T-helper 2 cell treated with Interferon-gamma antibody and Interleukin-4, amounts not matched to agents 100 ng/mL and 5 ng/mL, for 36 hours (primary cell): Measurements from ENCODE around the gene KRTAP10-3. TPM values are rescaled to one million over a fixed set of nuclear protein-coding genes. Genes with fewer than 3 reads are reported as not detected.

Experiments
- intact Hi-C: fragments of 100-400 bp; cut with micrococcal nuclease; formaldehyde crosslinking; loops from one replicate; pipeline ENCODE4 v1.15.1; 2023
- total RNA-seq: library from RNA; stranded (reverse); gene quantifications from 2 replicates; pipeline ENCODE4 v1.2.3, GENCODE V29; 2022

KRTAP10-3 gene
- total RNA-seq, 1 donor from 2014 or later = not detected

DNA sequence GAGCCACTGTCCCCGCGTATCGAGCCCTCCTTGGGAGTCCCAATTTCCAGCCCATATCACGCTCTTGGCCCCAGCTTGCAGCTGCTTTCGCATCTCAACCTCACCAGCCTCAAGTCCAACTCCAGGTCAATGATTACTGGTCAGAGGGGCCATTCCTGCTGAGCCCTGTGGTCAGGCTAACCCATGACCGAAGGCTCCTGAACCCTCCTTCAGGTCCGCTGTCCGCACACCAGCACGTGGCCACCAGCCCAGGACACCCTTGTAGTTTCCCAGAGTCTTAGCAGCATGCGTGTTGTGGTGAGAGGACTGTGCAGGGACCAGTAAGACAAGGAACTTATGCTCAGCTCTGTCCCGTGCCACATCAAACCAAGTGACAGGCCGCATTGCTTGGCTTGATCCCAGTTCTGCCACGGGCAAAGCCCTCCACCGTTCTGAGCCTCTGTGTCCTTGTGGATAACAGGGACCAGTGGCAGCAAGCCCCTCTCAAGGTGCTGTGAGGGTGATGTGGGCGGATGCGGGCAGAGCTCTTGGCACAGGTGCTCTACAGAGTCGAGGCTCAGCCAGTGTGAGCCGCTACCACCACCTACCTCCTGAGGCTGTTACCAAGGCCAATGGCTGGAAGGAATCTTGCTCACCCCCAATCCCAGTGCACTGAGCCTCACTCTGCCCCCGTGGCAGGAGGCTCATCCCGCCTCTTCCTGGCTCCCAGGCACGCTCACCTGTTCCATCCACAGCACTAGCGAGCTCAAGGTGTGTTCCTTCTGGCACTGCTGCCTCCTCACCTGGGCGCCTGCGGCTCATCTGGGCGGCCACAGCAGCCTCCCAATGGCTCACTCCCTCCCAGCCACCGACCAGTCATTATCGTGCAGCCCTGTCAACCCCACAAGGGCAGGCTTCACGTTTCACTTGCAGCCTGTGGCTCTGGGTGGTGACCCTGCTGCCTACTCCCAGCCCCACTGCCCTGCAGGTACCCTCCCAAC is 39.0 kb downstream of the KRTAP10-3 start:
- intact Hi-C loops = no loop called here

DNA sequence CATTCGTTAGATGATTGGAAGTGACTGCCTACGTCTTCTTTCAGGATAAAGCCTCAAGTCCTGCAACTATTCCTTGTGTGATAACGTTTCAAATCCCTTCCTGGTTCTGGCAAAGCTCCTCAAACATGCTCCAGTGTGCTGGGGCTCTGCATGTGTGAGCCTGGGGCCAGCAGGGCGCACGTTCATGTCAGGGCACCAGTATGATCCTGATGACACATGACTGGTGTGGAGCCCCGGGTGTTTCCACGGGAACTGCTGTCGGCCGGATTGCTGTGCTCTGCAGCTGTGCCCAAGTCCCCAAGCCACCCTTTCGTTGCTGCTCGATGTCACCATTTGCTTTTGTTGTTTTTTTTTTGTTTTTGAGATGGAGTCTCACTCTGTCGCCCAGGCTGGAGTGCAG is 39.9 kb downstream of the KRTAP10-3 start:
- intact Hi-C loops = no loop called here

DNA sequence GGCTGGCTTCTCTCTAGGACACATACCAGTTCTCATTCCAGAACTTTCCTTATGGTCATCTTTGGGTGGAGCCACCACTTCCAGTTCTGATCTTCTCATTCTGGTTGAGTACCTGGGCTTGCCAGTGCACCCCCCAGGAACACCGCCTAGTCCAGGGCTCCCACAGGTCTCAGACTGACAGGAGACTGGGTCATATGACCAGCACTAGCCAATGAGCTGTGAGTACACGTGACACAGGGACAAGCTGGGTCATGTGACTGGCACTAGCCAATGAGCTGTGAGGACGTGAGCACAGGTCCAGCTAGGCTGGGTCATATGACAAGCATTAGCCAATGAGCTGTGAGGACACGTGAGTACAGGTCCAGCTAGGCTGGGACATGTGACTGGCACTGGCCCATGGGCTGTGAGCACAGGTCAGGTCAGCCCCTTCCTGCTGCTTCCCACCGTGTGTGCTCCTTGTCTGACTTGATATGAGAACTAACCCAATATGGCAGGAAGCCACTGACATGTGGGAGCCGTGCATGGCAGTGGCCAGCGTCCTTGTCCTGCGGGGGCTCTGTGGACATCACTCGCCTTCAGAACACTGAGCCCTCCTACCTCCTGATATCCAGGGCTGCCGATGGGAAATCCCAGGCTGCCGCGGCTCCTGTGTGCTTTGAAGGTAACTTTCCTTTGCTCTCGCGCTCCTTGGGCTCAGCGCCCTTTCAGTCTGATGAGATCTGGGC is 41.3 kb downstream of the KRTAP10-3 start:
- intact Hi-C loops = no loop called here

DNA sequence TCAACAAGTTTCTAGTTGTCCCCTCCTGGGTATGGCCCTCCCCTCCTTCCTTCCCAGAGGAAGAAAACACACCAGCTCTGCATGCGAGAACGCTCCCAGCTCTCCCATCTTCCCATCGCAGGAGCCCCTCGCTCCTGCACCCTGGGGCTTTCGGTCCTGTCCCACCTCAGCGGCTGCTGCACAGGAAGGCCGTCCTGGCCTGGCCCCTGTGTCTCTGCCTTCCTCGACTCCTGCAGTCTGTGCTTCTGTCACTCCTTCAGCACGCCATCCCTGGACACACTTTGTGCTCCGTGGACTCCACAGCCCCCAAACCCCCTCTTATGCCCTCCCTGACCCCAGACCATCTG is 41.8 kb downstream of the KRTAP10-3 start:
- intact Hi-C loops = no loop called here

DNA sequence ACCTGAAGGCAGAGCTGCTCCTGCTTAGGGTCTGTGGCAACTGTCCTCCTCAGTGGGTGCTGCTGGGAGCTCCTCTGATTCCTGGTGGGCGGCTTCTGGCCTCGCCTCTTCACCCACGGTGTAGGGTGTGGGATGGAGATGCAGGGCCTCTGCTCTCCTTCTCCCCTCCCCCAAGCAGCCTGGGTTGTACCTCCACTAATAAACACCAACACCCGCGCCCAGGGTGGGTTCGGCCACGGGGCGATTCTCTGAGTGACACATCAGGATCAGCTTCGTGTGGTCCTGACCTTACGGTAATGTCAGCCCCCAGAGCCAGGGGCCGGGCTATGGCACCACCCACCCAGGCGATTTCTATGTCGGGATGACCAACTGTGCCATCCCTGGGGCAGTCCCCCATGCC is 42.3 kb downstream of the KRTAP10-3 start:
- intact Hi-C loops = no loop called here

DNA sequence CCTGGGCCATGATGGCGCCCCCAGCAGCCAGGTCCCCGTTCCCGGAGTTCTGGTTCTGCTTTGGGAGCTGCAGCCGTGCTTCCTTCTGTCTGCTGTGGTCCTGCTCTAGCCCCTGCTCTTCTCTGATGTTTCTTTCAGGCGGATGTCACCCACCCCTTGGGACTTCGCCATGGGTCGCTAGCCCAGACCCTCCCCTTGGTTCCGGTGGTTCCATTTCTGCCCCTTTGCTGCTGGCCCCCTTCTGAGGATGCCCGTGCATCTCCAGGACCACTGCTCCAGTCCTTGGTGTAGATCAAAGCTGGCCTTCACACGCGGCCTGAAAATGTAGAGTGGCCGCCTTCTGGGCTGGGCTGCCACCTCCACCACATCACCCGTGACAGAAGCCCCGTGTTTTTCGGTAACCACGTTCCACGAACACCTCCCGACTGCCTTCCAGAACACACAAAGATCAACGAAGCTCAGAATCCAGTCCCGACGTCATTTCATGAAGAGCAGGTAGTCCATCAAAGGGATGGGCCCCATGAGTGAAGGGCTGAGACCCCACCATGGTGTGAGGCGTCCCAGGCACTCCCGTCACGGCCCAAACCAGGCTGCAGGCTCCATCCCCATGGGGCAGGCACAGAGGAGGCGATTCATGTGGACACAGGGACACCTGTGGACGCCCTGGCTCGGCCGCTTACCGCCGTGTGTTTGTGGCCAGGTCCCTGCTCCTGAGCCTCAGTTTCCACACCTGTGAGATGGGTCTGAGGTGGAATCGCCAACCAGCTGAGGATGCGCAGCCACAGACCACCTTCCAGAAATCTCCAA is 43.0 kb downstream of the KRTAP10-3 start:
- intact Hi-C loops = no loop called here

DNA sequence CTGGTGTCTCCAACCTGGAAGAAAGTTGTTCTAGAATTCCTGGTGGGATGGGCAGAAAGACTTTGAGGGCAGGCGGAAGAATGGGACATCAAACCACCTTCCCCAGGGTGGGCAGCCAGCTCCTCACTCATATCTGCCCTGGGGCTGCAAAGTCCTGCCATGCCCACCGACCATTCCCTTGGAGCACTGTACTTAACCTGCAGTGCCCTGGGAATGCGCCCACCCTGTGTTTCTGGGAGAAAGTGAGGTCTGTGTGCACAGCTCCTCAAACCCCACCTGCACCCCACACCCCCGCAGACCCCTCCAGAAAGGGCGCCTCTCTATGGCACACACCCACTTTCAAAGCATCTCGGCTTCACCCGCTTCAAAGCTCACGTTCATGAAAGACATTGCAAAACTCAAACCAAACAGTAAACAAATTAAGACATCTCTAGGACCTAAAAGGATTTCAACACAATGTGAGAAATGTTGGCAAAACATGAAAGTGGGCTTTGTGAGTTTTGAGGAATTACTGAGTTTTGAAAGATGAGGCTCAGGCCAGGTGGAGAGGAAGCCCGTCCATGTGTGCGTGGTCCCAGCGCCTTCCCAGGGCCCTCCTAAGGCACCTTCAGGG is 43.7 kb downstream of the KRTAP10-3 start:
- intact Hi-C loops = no loop called here

DNA sequence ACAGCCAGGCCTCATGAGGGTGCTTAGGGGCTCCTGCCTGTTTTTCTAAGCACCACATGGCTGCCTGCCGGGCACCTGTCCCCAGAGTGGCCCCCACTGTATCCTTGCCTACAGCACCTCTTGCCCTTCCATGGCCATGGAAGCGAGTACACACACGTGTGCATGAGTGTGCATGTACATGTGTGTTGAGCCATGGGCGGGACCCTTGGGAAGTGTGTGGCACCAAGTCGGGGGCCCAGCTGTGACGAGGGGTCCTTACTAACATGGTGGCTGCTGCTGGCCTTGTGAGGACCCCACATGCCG is 44.4 kb downstream of the KRTAP10-3 start:
- intact Hi-C loops = no loop called here

DNA sequence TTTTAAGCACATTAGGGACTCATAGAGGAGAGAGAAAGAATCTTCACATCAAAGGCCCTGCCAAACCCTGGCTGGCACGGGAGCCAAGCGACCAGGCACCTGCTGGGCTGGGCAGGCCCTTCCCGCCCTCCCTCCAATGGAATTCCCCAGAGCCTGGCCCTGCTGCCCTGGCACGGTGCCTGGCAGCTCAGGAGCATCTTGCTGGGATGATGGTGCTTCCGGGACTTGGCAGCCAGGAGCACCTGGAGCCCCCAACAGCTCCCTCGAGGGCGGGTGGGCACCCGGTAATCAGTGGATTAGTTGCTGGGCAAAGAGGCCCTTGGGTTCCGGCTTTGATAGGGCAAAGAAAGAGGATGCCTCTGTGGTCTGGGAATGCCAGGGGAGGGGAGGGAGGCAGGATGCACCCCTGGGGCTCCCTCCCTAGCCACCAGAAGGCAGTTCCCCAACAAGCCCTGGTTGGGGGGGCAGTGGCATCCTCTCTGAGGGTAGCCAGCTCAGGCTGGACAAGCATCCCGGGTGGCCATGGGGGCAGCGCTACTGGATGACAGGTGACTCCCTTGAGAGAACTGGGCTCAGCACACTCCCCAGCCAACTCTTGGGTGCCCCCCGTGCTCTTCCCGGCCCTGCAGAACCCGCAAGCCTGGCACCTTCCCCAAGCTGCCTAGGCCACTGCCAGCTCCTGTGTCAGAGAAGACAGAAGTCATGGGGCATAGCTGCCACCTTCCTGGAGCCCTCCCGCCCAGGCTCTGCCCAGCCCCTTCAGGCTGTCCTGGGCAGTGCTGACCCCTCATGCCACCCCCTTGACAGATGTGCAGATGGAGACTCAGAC is 45.0 kb downstream of the KRTAP10-3 start:
- intact Hi-C loops = no loop called here

DNA sequence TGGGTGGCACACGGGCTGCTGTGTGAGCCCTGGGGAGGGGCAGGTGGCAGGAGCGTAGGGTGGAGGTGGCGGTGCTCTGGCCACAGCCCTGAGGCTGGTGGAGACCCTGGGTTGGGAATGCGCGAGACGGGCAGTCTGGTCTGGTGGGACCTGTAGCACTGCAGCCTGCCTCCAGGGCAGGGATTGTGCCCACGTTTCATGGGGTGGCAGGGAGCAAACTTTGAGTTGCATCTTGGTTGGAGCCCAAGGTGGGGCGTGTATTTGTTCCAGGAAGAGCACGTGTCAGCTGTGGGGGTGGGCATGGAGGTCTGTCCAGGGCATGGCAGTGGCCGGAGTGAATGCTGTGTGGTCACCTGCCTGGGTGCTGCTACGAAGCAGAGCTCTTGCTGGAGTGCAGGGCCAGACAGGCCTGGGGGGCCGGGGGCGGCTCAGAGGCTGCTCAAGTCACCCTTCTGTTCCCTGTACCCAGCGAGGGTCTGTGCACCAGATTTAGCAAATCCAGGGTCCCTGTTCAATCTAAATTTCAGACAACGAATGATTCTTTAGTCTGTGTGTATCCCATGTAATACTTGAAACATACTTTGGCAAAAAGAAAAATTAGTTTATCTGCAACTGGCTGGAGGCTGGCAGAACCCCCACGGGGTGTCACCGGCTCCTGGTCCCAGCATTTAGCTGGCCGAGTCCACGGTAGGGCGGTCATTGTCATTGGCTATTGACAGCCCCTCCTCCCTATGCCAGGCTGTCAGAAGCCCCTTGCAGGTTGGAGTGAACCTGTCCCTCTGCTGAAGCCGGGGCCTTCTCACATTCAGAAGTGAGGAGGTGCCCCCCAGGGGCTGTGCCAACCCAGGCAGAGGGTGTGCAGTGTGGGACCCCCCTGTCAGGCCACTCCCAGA is 45.9 kb downstream of the KRTAP10-3 start:
- intact Hi-C loops = no loop called here

DNA sequence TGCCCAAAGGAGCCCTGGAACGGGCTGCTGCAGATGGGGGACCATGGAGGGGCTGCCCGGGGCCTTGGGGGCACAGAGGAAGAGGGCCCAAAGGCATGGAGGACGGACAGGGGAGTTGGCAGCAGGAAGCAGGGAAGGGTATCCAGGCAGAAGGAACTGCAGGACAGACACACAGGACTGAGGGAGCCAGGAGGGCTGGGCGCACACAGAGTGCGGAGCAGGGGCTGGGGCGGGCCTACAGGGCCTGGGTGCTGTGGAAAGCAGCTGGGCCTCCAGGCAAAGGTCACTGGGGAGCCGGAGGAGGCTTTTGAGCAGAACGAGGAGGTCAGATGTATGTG is 46.7 kb downstream of the KRTAP10-3 start:
- intact Hi-C loops = loop anchor here (2.0 kb wide), 1 partner anchor 231 kb away; no protein-coding TSS in a partner anchor

DNA sequence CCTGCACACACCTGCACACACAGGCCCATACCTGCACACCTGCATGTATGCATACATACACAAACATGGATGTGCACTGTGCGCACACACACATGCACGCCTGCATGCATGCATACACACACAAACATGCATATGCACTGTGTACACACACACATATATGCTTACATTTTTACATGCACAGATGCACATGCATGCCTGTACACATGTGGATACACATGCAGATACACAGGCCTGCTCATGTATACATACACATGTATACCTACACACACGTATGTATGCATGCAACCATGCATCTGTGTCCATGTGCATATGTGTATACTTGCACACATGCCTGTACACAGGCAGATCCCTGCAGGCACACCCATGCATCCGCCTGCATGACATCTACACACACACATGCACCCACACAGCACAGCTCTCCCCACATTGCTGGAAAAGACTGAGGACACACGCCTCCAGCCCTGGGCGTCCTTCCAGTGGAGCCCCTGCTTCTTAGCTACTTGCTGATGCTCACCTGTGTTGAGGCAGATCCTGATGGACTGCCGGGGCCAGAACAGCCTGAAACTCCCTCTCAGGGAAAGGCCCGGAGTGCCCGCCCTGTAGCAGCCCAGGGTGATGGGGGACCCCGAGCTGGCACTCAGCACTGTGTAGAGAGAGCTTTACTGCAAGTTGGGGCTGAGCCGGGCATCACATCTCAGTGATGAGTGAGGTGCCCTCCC is 47.2 kb downstream of the KRTAP10-3 start:
- intact Hi-C loops = loop anchor here (2.0 kb wide), 1 partner anchor 231 kb away; no protein-coding TSS in a partner anchor

DNA sequence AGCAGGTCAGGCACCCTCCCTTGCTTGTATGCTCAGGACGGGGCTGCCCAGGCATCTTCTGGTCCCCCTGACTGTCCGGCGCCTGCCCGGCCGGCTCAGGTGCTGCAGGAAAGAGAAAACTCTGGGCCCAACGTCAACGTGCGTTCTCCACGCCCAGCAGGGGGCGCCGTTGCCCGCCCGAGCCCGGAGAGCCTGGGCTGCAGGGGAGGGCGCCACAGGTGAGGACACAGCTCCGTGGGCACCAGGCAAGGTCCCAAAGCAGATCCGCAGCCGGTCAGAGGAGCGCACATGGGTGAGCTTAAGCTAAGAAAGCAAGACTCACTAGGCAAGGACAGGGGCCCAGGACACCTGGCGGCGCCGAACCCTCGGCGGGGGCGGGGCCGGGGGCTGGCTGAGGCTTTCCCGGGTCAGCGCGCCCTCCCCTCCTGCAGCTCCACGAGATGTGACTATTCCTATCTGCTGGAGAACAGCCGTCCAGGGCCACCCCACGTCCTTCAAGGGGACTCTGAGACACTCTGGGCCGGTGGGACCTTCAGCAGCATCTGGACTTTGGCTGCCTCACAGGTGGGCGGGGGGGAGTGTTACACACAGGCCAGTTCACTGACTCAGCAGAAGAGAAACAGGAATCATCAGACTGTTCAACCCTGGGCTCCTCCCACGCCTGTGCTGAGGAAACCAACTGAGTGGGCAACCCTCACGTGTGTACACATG is 47.9 kb downstream of the KRTAP10-3 start:
- intact Hi-C loops = loop anchor here (1.0 to 2.0 kb wide), 2 partner anchors 232 to 283 kb away; no protein-coding TSS in a partner anchor

DNA sequence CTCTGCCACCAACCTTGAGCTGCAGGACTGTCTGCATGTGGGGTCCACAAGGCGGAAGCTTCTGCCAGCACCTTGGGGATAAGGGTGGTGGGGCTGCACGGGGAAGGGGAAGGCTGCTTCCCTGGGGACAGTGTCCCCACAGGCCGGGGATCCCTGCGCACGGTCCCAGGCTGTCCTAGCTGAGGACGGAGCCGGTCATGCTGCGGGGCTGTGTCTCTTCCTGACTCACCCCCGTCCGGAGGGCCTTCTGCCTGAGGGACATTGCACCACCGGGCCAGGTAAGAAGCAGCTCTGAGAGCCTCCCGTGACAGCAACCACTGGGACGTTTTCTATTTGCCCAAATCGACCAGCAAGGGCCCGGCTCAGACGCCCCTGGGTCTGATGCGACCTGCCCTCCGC is 48.5 kb downstream of the KRTAP10-3 start:
- intact Hi-C loops = loop anchor here (1.0 to 2.0 kb wide), 2 partner anchors 233 to 283 kb away; no protein-coding TSS in a partner anchor

DNA sequence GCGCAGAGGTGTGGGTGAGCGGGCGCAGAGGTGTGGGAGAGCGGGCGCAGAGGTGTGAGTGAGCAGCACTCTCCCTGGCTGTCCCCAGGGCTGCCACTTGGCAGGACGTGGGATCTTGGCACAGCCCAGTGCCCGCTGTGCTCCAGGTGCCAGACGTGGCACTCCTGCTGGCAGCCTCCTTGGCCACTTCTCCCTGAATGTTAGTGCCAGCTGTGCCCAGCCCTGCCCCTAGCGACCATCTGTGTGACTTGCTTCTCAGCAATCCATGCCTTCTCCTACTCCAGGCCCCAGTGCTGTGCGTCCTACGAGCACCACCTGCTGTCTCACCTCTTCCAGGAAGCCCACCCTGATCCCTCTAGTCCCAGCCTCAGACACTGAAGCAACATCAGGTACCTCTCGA is 49.1 kb downstream of the KRTAP10-3 start:
- intact Hi-C loops = no loop called here

DNA sequence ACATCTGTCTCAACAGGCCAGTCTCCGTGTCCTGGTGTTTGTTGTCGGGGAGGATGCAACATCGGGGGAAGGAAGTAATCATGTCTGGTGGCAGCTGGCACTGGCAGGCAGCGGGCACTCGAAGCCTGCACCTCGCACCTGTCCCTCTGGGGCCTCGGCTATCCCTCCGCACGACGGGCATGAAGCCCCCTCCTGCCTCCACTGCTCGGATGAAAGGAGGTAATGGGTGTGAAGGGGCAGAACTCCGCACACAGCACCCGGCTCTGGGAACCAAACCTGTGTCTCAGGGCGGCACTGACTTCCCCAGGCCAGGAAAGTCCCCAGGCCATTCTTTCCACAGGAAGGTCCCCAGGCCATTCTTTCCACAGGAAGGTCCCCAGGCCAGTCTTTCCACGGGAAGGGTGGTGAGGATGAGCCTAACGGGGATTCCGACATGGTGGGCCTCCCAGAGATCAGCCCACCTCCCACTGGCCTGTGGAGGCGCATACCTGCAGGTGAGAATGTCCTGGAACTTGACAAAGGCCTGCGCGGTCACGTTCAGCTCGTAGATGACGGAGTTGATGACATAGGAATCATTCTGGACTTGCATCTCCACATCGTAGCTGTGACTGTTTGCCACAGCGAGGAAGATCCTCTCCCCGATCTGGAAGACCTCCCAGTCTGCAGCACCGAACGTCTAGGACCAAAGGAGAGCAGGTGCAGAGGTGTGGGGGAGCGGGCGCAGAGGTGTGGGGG is 49.7 kb downstream of the KRTAP10-3 start:
- intact Hi-C loops = no loop called here

DNA sequence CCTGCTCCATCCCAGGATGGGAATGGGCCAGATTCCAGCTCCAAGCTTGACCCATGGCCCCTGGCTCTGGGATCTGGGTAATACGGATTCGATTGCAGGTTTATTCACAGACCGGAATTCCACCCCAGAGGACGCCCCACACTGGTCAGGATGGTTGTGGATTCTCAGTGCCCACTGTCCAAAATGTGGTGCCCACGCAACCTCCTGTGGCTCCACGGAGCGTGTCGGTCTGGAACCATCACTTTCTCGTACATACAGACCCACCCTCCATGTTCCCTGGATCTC is 50.2 kb downstream of the KRTAP10-3 start:
- intact Hi-C loops = no loop called here
